HepG2 (cell line): ENCODE data around the gene IFNAR1. TPM values are rescaled to one million over a fixed set of nuclear protein-coding genes. Genes with fewer than 3 reads are reported as not detected.

Experiments
- ATAC-seq: fragments of 200-7000 bp; cut with Tn5 transposase; 3 replicates; pipeline ENCODE4 v1.9.1; 2020; ENCODE audit warnings: mild to moderate bottlenecking, moderate library complexity
- BruUV-seq: library from RNA; stranded (reverse); fragments of 400-500 nt; replicated peaks from 2 replicates; lab custom pipeline; 2021; lab: Mats Ljungman, UMichigan
- CTCF ChIA-PET: fragments of 300-600 bp; formaldehyde crosslinking; extraction: SDS; loops from one replicate; lab custom pipeline; 2021; ENCODE audit warnings: low total read pairs, inconsistent platforms, low intra/inter-chr PET ratio; lab: Yijun Ruan, JAX
- POLR2A ChIA-PET: fragments of 350-600 bp; sonication (Branson Sonifier 250); formaldehyde crosslinking; loops from one replicate; lab custom pipeline; 2020; ENCODE audit warnings: antibody characterized with exemption, inconsistent platforms; lab: Yijun Ruan, JAX
- DNase-seq: peaks from one replicate; pipeline ENCODE4 v3.0.0-alpha.2; 2015; ENCODE audit warnings: low spot score
- FAIRE-seq: peaks from 3 replicates; lab custom pipeline; 2011; peaks lifted over from hg19 to GRCh38; lab: Jason Lieb, UNC
- H2AFZ ChIP-seq: one replicate; pipeline ENCODE4 v1.6.1; 2011; ENCODE audit warnings: low read length, inconsistent platforms
- H3K27ac ChIP-seq: fragments of 300-600 bp; 3 replicates; pipeline ENCODE4 v1.8.0; 2011; ENCODE audit warnings: mixed run types, mild to moderate bottlenecking, mixed read lengths, low read length, inconsistent platforms; ENCODE audit not compliant: insufficient read depth; ENCODE audit errors: extremely low read length
- H3K27me3 ChIP-seq, 2 experiments: fragments of 200-600 bp in 1 of 2; 2 replicates in 1 of 2; 3 replicates in 1 of 2; pipeline versions ENCODE4 v1.6.0 to v1.8.0; 2011; ENCODE audit warnings: low read length in 2 of 2, mild to moderate bottlenecking in 2 of 2, moderate library complexity in 2 of 2, inconsistent platforms in 1 of 2; ENCODE audit not compliant: insufficient read depth in 2 of 2, control insufficient read depth in 1 of 2
- H3K36me3 ChIP-seq, 2 experiments: fragments of 200-600 bp in 1 of 2; replicated peaks in 1 of 2; 2 replicates in 1 of 2; 3 replicates in 1 of 2; pipeline versions ENCODE4 v1.5.1 to v1.8.0; 2011; ENCODE audit warnings: low read length in 2 of 2, inconsistent platforms in 1 of 2; ENCODE audit not compliant: insufficient read depth in 2 of 2, control insufficient read depth in 1 of 2
- H3K4me1 ChIP-seq: 2 replicates; pipeline ENCODE4 v1.5.1; 2012; ENCODE audit warnings: low read length, inconsistent platforms; ENCODE audit not compliant: insufficient read depth
- H3K4me2 ChIP-seq: 2 replicates; pipeline ENCODE4 v1.6.0; 2011; ENCODE audit warnings: low read depth, low read length, inconsistent platforms
- H3K4me3 ChIP-seq, 3 experiments: fragments of 200-600 bp in 1 of 3; sonication (generic), shearing (Covaris generic) in 1 of 3; replicated peaks in 1 of 3; 2 replicates each; pipeline ENCODE4 v1.5.1; 2011 to 2016; ENCODE audit warnings: low read length in 3 of 3, inconsistent platforms in 2 of 3, low read depth in 2 of 3, mild to moderate bottlenecking in 2 of 3, control low read depth in 1 of 3, mixed read lengths in 1 of 3; ENCODE audit not compliant: insufficient read depth in 1 of 3
- H3K79me2 ChIP-seq: one replicate; pipeline ENCODE4 v1.6.1; 2011; ENCODE audit warnings: low read length, inconsistent platforms; ENCODE audit not compliant: insufficient read depth
- H3K9ac ChIP-seq: 2 replicates; pipeline ENCODE4 v1.6.0; 2011; ENCODE audit warnings: mild to moderate bottlenecking, low read depth, low read length, inconsistent platforms; ENCODE audit not compliant: insufficient read depth
- H3K9me3 ChIP-seq: 2 replicates; pipeline ENCODE4 v1.5.1; 2012; ENCODE audit warnings: mild to moderate bottlenecking, low read length
- H4K20me1 ChIP-seq: 2 replicates; pipeline ENCODE4 v1.6.0; 2011; ENCODE audit warnings: inconsistent platforms, mild to moderate bottlenecking, low read length, moderate library complexity; ENCODE audit not compliant: insufficient read depth
- AHR ChIP-seq: IDR thresholded peaks from 2 replicates; pipeline ENCODE4 v1.6.1; 2018; ENCODE audit warnings: missing genetic modification reagents, missing compliant biosample characterization
- ATF1 ChIP-seq: IDR thresholded peaks from 2 replicates; pipeline ENCODE4 v1.6.1; 2016; ENCODE audit warnings: mild to moderate bottlenecking, control low read depth
- CENPT ChIP-seq: sonication (generic); formaldehyde crosslinking; IDR thresholded peaks from 2 replicates; pipeline ENCODE4 v1.8.0; 2022; ENCODE audit warnings: low read depth, mild to moderate bottlenecking, moderate library complexity, missing genetic modification reagents
- HNF4A ChIP-seq: sonication (generic); formaldehyde crosslinking; IDR thresholded peaks from 2 replicates; pipeline ENCODE4 v1.4.0; 2020; ENCODE audit warnings: missing genetic modification reagents
- SMYD3 ChIP-seq: sonication (generic); formaldehyde crosslinking; IDR thresholded peaks from 2 replicates; pipeline ENCODE4 v1.8.1; 2023; ENCODE audit warnings: mild to moderate bottlenecking, missing genetic modification reagents
- ZBTB3 ChIP-seq: sonication (generic); formaldehyde crosslinking; IDR thresholded peaks from 2 replicates; pipeline ENCODE4 v1.4.0; 2020; ENCODE audit warnings: low read depth, mild to moderate bottlenecking, moderate library complexity, missing genetic modification reagents, borderline replicate concordance
- ZNF230 ChIP-seq: sonication (generic); formaldehyde crosslinking; IDR thresholded peaks from 2 replicates; pipeline ENCODE4 v1.4.0; 2020; ENCODE audit warnings: mild to moderate bottlenecking, missing genetic modification reagents
- WGBS: methylation state at CpG from one replicate; pipeline ENCODE4 v1.1.6; 2017; ENCODE audit warnings: low lambda C conversion rate; 5-methylcytosine and 5-hydroxymethylcytosine counted together
- in situ Hi-C: cut with HindIII; loops from 2 replicates; pipeline ENCODE4 v1.10.0; 2017; ENCODE audit warnings: low pct_unique_long_range_greater_than_20kb; ENCODE audit not compliant: extremely low pct_ligation_motif_present
- intact Hi-C: fragments of 100-400 bp; cut with micrococcal nuclease; formaldehyde crosslinking; loops from one replicate; pipeline ENCODE4 v1.10.0; 2022; ENCODE audit not compliant: unreplicated experiment
- polyA plus RNA-seq, 8 experiments: library from polyadenylated mRNA; depleted of rRNA in 3 of 8; stranded (reverse) in 7 of 8; unstranded in 1 of 8; fragments of >200 nt; fragmentation: Illumina TruSeq in 4 of 8; extraction: Trizol in 4 of 8; gene quantifications; 2 replicates each; pipeline versions ENCODE4 v1.2.1 to v1.2.3, GENCODE V29; 2011 to 2016; ENCODE audit warnings: low read depth in 4 of 8, missing spikeins in 1 of 8, mixed read lengths in 1 of 8; ENCODE audit not compliant: insufficient read depth in 1 of 8
- total RNA-seq, 5 experiments: library from RNA; depleted of rRNA; stranded (reverse); fragments of >200 nt; fragmentation: Illumina TruSeq; extraction: Trizol; gene quantifications; 2 replicates each; pipeline ENCODE4 v1.2.3, GENCODE V29; 2016; ENCODE audit warnings: low read depth in 1 of 5
- TF ChIP-seq, protein P1 (sequence below): sonication (generic); formaldehyde crosslinking; conservative IDR thresholded peaks from 2 replicates; pipeline ENCODE4 v1.4.0; 2020; ENCODE audit warnings: mild to moderate bottlenecking, missing genetic modification reagents, moderate library complexity
- TF ChIP-seq, protein P2 (sequence below), 2 experiments: IDR thresholded peaks; 2 replicates each; pipeline ENCODE4 v1.6.1; 2011 to 2012; ENCODE audit warnings: low read length in 2 of 2, borderline replicate concordance in 1 of 2, low read depth in 1 of 2, mild to moderate bottlenecking in 1 of 2, moderate library complexity in 1 of 2
- TF ChIP-seq, protein P3 (sequence below): sonication (generic); formaldehyde crosslinking; IDR thresholded peaks from 2 replicates; pipeline ENCODE4 v1.4.0; 2020; ENCODE audit warnings: missing genetic modification reagents; ENCODE audit errors: not compliant biosample characterization
- TF ChIP-seq, protein P4 (sequence below): sonication (generic); formaldehyde crosslinking; conservative IDR thresholded peaks from 2 replicates; pipeline ENCODE4 v1.4.0; 2020; ENCODE audit warnings: missing genetic modification reagents
- TF ChIP-seq, protein P5 (sequence below): sonication (generic); formaldehyde crosslinking; IDR thresholded peaks from 2 replicates; pipeline ENCODE4 v1.9.0; 2021; ENCODE audit warnings: missing genetic modification reagents, mild to moderate bottlenecking, borderline replicate concordance

IFNAR1 gene
- total and polyA plus RNA-seq, 2 of the 13 experiments (the other 11 are each of a cell fraction or from before 2014, with no cell fraction given) = 6.7 to 9.3 TPM

DNA sequence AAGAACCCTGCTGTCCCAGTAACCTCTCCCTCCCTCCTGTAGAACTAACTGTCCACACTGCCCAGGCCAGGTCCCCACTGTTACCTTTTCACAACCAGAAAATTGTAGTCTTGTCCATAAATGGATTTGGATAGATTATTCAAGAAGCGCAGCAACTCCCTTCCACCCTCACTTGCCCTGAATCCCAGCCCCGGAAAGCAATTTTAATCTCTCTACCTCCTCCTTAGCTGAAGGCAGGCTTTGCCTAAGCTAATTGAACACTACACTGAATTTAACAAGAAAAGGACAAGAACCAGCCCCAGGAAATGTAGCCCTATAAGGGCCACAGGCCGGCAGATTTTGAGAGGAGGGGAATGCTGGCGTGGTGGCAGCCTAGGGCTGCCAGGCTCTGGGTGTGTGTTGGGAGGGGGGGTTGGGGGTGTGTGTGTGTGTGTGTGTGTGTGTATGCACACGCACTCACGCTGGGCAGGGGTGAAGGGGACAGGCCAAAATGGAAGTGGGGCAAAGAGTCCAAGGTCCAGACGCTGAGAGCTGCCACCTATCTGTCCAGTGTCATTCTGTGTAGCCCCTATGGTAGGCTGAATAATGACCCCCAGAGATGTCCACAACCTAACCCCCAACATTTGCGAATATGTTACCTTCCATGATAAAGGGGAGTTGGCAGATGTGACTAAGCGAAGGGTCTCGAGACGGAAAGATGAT is 67.7 kb downstream of the IFNAR1 start:
- in situ Hi-C loops = no loop called here
- 37% methylated on average over 11 of the region's 11 CpGs for WGBS
- H3K27ac ChIP-seq = no peak overlapping the region
- peak overlapping the region; percentile 59 for H3K4me2 ChIP-seq
- H3K4me1 ChIP-seq = peaks cover 41% of the 10 kb centered on the region
- no peak overlapping the region for H2AFZ ChIP-seq
- H3K79me2 ChIP-seq = no peaks in the 10 kb centered on the region
- H4K20me1 ChIP-seq = no peaks in the 10 kb centered on the region
- no peaks in the 10 kb centered on the region for H3K36me3 ChIP-seq
- no peak for FAIRE-seq
- peak; percentile 38 for ATAC-seq
- DNase-seq = no peak
- BruUV-seq = no TSS peak
- peak overlapping the region in 2 of 3 experiments; percentile 40 to 45; a peak in 3 of 6 replicates for H3K4me3 ChIP-seq
- H3K9ac ChIP-seq = peak overlapping the region; percentile 43; the same call in 1 of the 2 replicates
- no peaks in the 10 kb centered on the region for H3K27me3 ChIP-seq
- intact Hi-C loops = no loop called here
- H3K9me3 ChIP-seq = no peaks in the 10 kb centered on the region
- CTCF ChIA-PET = no interaction called here
- POLR2A ChIA-PET = no interaction called here
- TF ChIP-seq ATF1 = no peak
- TF ChIP-seq, protein P1, sequence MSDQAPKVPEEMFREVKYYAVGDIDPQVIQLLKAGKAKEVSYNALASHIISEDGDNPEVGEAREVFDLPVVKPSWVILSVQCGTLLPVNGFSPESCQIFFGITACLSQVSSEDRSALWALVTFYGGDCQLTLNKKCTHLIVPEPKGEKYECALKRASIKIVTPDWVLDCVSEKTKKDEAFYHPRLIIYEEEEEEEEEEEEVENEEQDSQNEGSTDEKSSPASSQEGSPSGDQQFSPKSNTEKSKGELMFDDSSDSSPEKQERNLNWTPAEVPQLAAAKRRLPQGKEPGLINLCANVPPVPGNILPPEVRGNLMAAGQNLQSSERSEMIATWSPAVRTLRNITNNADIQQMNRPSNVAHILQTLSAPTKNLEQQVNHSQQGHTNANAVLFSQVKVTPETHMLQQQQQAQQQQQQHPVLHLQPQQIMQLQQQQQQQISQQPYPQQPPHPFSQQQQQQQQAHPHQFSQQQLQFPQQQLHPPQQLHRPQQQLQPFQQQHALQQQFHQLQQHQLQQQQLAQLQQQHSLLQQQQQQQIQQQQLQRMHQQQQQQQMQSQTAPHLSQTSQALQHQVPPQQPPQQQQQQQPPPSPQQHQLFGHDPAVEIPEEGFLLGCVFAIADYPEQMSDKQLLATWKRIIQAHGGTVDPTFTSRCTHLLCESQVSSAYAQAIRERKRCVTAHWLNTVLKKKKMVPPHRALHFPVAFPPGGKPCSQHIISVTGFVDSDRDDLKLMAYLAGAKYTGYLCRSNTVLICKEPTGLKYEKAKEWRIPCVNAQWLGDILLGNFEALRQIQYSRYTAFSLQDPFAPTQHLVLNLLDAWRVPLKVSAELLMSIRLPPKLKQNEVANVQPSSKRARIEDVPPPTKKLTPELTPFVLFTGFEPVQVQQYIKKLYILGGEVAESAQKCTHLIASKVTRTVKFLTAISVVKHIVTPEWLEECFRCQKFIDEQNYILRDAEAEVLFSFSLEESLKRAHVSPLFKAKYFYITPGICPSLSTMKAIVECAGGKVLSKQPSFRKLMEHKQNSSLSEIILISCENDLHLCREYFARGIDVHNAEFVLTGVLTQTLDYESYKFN = no peak
- TF ChIP-seq, protein P2, sequence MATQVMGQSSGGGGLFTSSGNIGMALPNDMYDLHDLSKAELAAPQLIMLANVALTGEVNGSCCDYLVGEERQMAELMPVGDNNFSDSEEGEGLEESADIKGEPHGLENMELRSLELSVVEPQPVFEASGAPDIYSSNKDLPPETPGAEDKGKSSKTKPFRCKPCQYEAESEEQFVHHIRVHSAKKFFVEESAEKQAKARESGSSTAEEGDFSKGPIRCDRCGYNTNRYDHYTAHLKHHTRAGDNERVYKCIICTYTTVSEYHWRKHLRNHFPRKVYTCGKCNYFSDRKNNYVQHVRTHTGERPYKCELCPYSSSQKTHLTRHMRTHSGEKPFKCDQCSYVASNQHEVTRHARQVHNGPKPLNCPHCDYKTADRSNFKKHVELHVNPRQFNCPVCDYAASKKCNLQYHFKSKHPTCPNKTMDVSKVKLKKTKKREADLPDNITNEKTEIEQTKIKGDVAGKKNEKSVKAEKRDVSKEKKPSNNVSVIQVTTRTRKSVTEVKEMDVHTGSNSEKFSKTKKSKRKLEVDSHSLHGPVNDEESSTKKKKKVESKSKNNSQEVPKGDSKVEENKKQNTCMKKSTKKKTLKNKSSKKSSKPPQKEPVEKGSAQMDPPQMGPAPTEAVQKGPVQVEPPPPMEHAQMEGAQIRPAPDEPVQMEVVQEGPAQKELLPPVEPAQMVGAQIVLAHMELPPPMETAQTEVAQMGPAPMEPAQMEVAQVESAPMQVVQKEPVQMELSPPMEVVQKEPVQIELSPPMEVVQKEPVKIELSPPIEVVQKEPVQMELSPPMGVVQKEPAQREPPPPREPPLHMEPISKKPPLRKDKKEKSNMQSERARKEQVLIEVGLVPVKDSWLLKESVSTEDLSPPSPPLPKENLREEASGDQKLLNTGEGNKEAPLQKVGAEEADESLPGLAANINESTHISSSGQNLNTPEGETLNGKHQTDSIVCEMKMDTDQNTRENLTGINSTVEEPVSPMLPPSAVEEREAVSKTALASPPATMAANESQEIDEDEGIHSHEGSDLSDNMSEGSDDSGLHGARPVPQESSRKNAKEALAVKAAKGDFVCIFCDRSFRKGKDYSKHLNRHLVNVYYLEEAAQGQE (IDR thresholded peaks at IDR 0.05; ENCODE audit: borderline replicate concordance in 1 of 2, low read depth in 1 of 2, low read length in 2 of 2) = no peak
- TF ChIP-seq ZNF230 = no peak
- no peak for TF ChIP-seq CENPT (CRISPR knock-in tag)
- TF ChIP-seq, protein P3, sequence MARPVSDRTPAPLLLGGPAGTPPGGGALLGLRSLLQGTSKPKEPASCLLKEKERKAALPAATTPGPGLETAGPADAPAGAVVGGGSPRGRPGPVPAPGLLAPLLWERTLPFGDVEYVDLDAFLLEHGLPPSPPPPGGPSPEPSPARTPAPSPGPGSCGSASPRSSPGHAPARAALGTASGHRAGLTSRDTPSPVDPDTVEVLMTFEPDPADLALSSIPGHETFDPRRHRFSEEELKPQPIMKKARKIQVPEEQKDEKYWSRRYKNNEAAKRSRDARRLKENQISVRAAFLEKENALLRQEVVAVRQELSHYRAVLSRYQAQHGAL (CRISPR knock-in tag) = no peak
- 0 out of 2 replicates have a peak, but pooled peaks have one; percentile 26 for TF ChIP-seq HNF4A
- no peak for TF ChIP-seq SMYD3
- TF ChIP-seq, protein P4, sequence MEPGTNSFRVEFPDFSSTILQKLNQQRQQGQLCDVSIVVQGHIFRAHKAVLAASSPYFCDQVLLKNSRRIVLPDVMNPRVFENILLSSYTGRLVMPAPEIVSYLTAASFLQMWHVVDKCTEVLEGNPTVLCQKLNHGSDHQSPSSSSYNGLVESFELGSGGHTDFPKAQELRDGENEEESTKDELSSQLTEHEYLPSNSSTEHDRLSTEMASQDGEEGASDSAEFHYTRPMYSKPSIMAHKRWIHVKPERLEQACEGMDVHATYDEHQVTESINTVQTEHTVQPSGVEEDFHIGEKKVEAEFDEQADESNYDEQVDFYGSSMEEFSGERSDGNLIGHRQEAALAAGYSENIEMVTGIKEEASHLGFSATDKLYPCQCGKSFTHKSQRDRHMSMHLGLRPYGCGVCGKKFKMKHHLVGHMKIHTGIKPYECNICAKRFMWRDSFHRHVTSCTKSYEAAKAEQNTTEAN (CRISPR knock-in tag) = peak; percentile 85; the same call in 1 of the 2 replicates
- TF ChIP-seq ZBTB3 (CRISPR knock-in tag) = no peak
- TF ChIP-seq, protein P5, sequence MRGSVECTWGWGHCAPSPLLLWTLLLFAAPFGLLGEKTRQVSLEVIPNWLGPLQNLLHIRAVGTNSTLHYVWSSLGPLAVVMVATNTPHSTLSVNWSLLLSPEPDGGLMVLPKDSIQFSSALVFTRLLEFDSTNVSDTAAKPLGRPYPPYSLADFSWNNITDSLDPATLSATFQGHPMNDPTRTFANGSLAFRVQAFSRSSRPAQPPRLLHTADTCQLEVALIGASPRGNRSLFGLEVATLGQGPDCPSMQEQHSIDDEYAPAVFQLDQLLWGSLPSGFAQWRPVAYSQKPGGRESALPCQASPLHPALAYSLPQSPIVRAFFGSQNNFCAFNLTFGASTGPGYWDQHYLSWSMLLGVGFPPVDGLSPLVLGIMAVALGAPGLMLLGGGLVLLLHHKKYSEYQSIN = no peak
- no peak for TF ChIP-seq AHR (CRISPR knock-in tag)
